HG03159 (cell line): Measurements from ENCODE around the gene SPRR2B.
"Not testable (repeated sequence)": the region's sequence is repeated elsewhere in the genome, so short reads cannot be mapped to it uniquely, and the experiment has no call there.

ENCODE experiments used
- ATAC-seq: cut with Tn5 transposase; IDR thresholded peaks from one replicate; pipeline ENCODE4 v1.9.1; 2021; ENCODE audit warnings: mild to moderate bottlenecking, moderate library complexity; ENCODE audit not compliant: unreplicated experiment

Gene SPRR2B

GRCh38 chr1:153035211-153035610, 36.2 kb downstream of the SPRR2B start:
- ATAC-seq = no peak

GRCh38 chr1:153032677-153033308, 38.6 kb downstream of the SPRR2B start:
- no peak for ATAC-seq

DNA sequence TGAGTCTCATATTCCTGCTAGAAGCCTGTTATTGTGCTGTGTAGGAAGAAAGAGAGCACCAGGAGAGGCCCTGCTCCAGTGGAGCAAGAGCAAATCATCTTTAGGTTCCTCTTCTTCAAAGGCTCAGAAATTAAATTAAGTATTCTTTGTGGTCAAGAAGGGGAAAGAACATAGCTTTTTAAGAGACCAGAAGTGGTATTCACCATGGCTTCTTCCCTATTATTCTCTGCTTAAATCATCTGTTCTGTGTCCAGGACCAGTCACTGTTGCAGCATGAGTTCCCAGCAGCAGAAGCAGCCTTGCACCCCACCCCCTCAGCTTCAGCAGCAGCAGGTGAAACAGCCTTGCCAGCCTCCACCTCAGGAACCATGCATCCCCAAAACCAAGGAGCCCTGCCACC, 39.3 kb downstream of the SPRR2B start:
- ATAC-seq = no peak

DNA sequence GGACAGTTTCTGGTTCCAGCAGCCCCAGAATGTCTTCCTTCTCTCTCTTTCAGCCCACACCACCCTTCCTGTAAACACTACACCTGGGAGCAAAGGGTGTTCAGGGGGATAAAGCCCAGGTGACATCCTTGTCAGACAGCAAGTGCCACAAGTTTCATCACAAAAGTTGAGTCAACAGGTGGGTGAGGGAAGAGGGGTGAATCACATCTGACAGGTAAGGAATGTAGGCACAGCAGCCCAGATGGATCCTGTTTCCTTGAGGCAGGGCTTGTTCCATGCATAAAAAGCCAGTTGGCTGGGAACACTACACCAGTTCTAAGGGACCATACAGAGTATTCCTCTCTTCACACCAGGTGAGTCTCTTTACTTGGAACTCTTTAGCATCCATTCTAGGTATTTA, 40.5 kb downstream of the SPRR2B start, which contains the start of gene SPRR1B:
TSS of gene SPRR1B (plus strand) at position 309 of the 400 bp plus-strand sequence. CDS start 1,143 bp downstream, outside the sequence.
- no peak for ATAC-seq

DNA sequence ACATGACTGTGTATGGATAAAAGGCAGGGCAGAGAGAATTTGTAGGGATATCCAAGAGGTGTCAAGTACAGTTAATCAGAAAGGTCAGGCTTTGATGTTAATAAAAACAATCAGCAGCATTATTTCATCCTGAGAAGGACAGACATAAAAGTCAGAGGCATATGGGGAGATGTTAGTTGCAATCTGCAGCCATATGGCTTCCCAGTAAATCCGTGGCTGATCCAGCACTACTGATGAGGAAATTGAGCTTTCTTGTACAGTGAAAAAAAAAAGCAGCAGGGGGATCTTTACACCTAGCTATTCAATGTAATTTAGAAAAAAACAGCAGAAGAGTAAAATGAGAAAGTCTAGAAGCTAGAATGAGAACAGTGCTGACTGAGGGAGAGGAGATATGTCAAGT, 42.6 kb downstream of the SPRR2B start:
- ATAC-seq = no peak

- no peak for ATAC-seq
Observed at GRCh38 chr1:153025797-153026196, 45.6 kb downstream of the SPRR2B start.

GRCh38 chr1:153024413-153024812, 47.0 kb downstream of the SPRR2B start:
- no peak for ATAC-seq

- ATAC-seq = no peak
Observed at GRCh38 chr1:153023109-153023508, 48.3 kb downstream of the SPRR2B start.

DNA sequence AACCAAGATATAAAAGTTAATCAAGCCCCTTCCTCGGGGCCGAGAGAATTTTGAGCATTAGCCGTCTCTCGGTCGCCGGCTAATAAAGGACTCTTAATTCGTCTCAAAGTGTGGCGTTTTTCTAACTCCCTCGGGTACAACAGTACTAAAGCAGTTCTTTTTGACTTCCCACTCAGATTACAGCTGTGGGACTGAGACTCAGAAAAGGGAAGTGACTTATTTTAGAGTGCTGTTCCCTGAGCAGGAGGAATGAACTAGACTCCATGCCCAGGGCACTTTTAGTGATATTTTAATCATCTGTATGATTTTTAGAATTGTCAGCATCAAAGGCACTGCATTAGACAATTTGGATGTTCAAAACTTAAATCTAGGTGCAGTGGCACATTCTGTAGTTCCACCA, 49.1 kb downstream of the SPRR2B start:
- not testable (repeated sequence) for ATAC-seq

DNA sequence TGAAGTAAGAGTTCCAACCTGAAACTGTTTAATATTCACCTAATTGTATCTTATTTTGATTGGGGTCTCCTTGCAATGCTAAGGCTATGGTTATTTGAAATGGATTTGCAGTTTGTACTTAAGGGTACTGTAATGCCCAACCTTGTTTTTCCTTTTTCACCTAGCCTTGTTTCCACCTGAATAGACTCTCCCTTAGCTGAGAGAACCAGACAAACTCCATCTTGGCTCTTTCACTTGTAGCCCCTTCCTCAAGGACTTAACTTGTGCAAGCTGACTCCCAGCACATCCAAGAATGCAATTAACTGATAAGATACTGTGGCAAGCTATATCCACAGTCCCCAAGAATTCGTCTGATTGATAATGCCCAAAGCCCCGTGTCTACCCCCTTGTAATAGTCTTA, 49.6 kb downstream of the SPRR2B start:
- not testable (repeated sequence) for ATAC-seq
